Choroid plexus epithelial cell (primary cell): Measurements from ENCODE around the gene AKAP13.

Experiments used
- DNase-seq: peaks from one replicate; pipeline ENCODE4 v3.0.0-alpha.2; 2010; ENCODE audit warnings: low read depth
- H3K4me3 ChIP-seq: 2 replicates; pipeline ENCODE4 v1.5.1; 2011; ENCODE audit warnings: low read depth, mild to moderate bottlenecking, control low read depth, low read length, moderate library complexity
- CTCF ChIP-seq: conservative IDR thresholded peaks from 2 replicates; pipeline ENCODE4 v1.5.1; 2011; ENCODE audit warnings: low read depth, mild to moderate bottlenecking, control low read depth, inconsistent platforms, low read length, moderate library complexity

The AKAP13 gene

GRCh38 chr15:85770096-85771041, 390.0 kb downstream of the AKAP13 start:
- DNase-seq = peak; percentile 45

GRCh38 chr15:85771271-85771670, 390.9 kb downstream of the AKAP13 start:
- H3K4me3 ChIP-seq = no peak overlapping the region
- DNase-seq = peak; percentile 58
- no peak for TF ChIP-seq CTCF

More at GRCh38 chr15:85770096-85771041, 390.0 kb downstream of the AKAP13 start:
- H3K4me3 ChIP-seq = no peak overlapping the region
- no peak for TF ChIP-seq CTCF

GRCh38 chr15:85771781-85772445, 391.5 kb downstream of the AKAP13 start:
- peak; percentile 39 for DNase-seq
- no peak overlapping the region for H3K4me3 ChIP-seq
- no peak for TF ChIP-seq CTCF

DNA sequence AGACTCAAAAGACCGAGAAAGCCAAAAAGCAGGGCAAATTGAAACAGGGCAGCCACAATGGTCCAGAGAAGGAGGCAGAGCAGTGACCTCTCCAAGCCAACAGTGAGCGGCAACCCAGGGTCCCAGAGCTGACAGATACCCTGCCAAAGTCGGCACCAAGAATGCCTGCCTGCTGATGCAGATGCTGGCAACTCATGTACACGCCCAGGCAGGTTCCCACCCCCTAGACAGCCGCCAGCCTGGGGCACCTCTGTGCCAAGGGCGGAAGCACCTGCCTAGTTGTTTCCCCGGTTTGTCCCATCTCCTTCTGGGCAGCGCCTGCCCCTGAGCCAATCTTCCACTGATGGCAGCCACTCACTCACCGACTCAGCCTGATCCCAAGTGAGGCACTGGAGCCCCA, 392.3 kb downstream of the AKAP13 start:
- no peak for DNase-seq
- no peak for TF ChIP-seq CTCF
- H3K4me3 ChIP-seq = no peak overlapping the region

GRCh38 chr15:85773249-85773648, 392.8 kb downstream of the AKAP13 start:
- TF ChIP-seq CTCF = no peak
- H3K4me3 ChIP-seq = no peak overlapping the region
- no peak for DNase-seq

GRCh38 chr15:85773970-85774369, 393.6 kb downstream of the AKAP13 start:
- TF ChIP-seq CTCF = no peak
- DNase-seq = no peak
- H3K4me3 ChIP-seq = no peak overlapping the region
